Upper lobe of right lung (tissue), 1 donor: Measurements from ENCODE around the gene CLEC5A. TPM values are rescaled to one million over a fixed set of nuclear protein-coding genes. Genes with fewer than 3 reads are reported as not detected.

Experiments used
- ATAC-seq: fragments of 200-7000 bp; cut with Tn5 transposase; one replicate; pipeline ENCODE4 v1.9.1; 2020; ENCODE audit warnings: mild to moderate bottlenecking, moderate library complexity
- DNase-seq: peaks from one replicate; pipeline ENCODE4 v3.0.0-alpha.2; 2020
- H3K27ac ChIP-seq: fragments of 200-600 bp; one replicate; pipeline ENCODE4 v1.8.0; 2022
- H3K27me3 ChIP-seq: fragments of 200-600 bp; one replicate; pipeline ENCODE4 v1.8.0; 2022; ENCODE audit warnings: mild to moderate bottlenecking
- H3K36me3 ChIP-seq: fragments of 200-600 bp; one replicate; pipeline ENCODE4 v1.8.0; 2022
- H3K4me1 ChIP-seq: fragments of 200-600 bp; one replicate; pipeline ENCODE4 v1.8.0; 2022
- H3K4me3 ChIP-seq: fragments of 200-600 bp; one replicate; pipeline ENCODE4 v1.8.0; 2022; ENCODE audit warnings: mild to moderate bottlenecking
- H3K9me3 ChIP-seq: fragments of 200-600 bp; one replicate; pipeline ENCODE4 v1.8.0; 2022
- intact Hi-C: fragments of 100-400 bp; cut with DNase I; formaldehyde crosslinking; loops from one replicate; pipeline ENCODE4 v1.11.0; 2022
- total RNA-seq: library from RNA; stranded (reverse); fragmentation: NEBNext Ultra II Directional; extraction: Animal tissue kit (Norgen Biotek cat#: 25700); gene quantifications from one replicate; pipeline ENCODE4 v1.2.1, GENCODE V29; 2021
- TF ChIP-seq, protein P1 (sequence below): fragments of 200-600 bp; IDR thresholded peaks from one replicate; pipeline ENCODE4 v1.8.0; 2022; ENCODE audit warnings: antibody characterized with exemption
- donor health status: DM: no; HTN: yes; CAD: no; lungs with severe emphysema.

CLEC5A gene
- total RNA-seq, 1 donor from 2014 or later: 10.6 TPM

DNA sequence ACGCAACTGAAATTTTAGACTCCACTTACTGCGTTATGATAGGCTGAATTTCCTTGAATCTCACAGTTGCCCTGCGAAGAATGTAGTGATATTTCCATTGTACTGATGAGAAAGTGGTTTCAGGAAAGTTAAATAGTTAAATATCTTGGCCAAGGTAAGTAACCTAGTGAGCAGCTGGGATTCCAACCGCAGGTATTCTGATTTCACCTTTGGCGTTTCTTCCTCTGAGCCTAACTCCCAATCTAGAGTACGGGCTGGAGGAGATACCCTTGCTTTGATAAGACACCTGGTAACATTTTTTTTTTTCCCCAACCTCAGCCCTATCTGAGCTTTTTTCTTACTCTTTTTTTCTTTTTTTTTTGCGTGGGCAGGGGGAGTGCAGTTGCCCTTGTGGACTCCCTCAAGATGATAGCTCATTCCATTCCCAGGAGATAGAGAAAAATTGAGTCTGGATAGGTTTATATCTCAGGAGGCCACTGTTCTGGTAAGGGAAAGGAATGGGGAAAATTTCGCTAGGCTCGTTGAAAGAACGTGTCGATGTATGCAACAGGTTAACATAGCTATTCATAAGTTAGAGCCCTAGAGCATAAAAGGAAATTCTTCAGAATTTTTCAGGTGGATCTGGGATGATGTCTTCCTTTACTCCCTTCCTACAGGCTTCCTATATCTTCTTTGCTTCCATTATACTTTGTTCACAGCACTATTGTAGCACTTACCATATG lies 29.9 kb upstream of the CLEC5A start:
- Histone ChIP-seq H3K9me3 (no peaks in the 10 kb centered on the region), H3K4me3 (no peak overlapping the region), H3K27me3 (no peaks in the 10 kb centered on the region), H3K36me3 (no peaks in the 10 kb centered on the region), H3K27ac (no peak overlapping the region), H3K4me1 (peaks cover 6% of the 10 kb centered on the region)
- DNase-seq: no peak
- intact Hi-C loops: no loop called here
- TF ChIP-seq, protein P1, sequence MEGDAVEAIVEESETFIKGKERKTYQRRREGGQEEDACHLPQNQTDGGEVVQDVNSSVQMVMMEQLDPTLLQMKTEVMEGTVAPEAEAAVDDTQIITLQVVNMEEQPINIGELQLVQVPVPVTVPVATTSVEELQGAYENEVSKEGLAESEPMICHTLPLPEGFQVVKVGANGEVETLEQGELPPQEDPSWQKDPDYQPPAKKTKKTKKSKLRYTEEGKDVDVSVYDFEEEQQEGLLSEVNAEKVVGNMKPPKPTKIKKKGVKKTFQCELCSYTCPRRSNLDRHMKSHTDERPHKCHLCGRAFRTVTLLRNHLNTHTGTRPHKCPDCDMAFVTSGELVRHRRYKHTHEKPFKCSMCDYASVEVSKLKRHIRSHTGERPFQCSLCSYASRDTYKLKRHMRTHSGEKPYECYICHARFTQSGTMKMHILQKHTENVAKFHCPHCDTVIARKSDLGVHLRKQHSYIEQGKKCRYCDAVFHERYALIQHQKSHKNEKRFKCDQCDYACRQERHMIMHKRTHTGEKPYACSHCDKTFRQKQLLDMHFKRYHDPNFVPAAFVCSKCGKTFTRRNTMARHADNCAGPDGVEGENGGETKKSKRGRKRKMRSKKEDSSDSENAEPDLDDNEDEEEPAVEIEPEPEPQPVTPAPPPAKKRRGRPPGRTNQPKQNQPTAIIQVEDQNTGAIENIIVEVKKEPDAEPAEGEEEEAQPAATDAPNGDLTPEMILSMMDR: no peak
- no peak for ATAC-seq

DNA sequence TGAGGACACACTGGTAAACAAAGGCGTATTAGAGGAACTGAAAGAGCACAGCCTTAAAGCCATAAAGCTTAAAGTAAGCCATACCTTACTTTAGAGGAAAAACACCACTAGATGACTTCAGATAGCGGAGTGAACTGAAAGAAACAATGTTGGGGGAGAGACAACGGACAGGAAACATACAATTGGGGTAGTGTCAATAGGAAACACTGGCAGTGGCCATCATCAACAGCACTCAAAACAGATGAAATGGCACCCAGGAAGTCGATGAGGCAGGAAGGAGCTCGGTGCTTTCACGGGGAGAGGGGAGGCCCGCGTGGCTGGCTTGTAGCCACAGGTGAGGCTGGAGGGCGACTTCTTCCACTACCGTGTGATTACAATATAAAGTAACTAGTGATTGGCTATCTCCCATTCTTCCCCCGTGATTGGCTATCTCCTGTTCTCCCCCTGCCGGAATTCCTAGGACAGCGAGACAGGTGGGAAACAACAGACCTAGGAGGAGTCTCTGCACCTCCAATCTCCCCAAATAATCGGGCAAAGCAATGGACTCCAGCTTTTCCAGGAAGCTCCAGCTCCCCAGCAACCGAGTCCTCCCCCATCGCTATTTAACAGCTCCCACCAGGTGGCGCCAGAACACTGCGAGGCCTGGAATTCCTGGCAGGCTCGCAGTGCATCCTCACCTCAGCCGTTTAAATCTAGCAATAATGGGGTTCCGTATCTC lies 29.2 kb upstream of the CLEC5A start:
- H3K9me3 ChIP-seq: no peaks in the 10 kb centered on the region
- peak overlapping the region; percentile 28 for H3K4me3 ChIP-seq

DNA sequence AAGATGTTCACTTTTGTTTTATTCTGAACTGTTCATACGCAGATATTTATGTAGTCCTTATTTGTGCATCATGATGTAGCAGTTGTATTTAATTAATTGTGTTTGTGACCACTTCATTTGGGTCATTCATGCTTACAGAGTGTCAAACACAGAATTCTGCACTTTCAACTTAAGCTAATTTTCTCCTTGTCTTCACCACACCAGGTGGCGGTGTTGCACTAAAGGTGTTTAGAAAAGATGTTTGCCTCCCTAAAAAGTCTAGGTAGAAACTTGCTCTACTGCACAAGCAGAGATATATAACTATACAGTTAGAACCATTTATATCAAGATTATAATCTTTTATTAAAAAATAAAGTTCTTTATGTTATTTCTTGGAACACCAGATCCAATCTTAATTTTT lies 28.1 kb upstream of the CLEC5A start:
- no peak for DNase-seq
- intact Hi-C loops: no loop called here
- TF ChIP-seq, protein P1: no peak

More for the DNA sequence above, 29.2 kb upstream of the CLEC5A start:
- H3K27ac ChIP-seq: no peak overlapping the region
- intact Hi-C loops: no loop called here
- peak; percentile 87 for DNase-seq
- peak; percentile 97 for ATAC-seq
- no peaks in the 10 kb centered on the region for H3K27me3 ChIP-seq
- TF ChIP-seq, protein P1: peak; percentile 76
- peaks cover 6% of the 10 kb centered on the region for H3K4me1 ChIP-seq
- no peaks in the 10 kb centered on the region for H3K36me3 ChIP-seq

DNA sequence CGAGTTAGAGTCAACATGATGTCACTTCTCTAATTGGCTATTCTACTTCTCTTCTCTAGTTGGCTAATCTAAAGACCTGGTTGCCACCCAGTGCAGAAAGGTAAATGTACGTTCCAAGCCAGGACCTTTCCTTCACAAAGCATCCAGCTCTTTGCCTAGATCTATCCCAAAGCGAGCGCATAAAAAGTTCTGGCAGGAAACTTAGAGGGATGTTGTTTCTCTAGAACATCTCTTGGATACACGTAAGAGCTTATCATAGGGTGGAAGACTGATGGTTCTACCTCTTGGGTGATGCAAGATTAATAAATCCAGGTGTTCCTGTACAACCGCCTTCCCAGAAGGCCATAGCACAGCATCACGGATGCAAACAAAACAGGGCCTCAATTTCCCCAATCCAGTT lies 26.9 kb upstream of the CLEC5A start, which contains the start of gene TAS2R38:
Gene TAS2R38 (minus strand): TSS at position 101 of the 400 bp plus-strand sequence. CDS start 84 bp downstream, at position 17.
- Histone ChIP-seq H3K9me3 (no peaks in the 10 kb centered on the region), H3K27me3 (no peaks in the 10 kb centered on the region), H3K4me1 (peaks cover 6% of the 10 kb centered on the region), H3K4me3 (no peak within 1 kb of the TSS), H3K27ac (no peak within 1 kb of the TSS), H3K36me3 (no peaks in the 10 kb centered on the region)
- TF ChIP-seq, protein P1: no peak
- ATAC-seq: no peak
- DNase-seq: no peak
- intact Hi-C loops: no loop called here

More for the DNA sequence above, 28.1 kb upstream of the CLEC5A start:
- no peak for ATAC-seq
- no peak overlapping the region for H3K4me3 ChIP-seq
- peaks cover 6% of the 10 kb centered on the region for H3K4me1 ChIP-seq
- no peaks in the 10 kb centered on the region for H3K9me3 ChIP-seq
- no peaks in the 10 kb centered on the region for H3K36me3 ChIP-seq
- no peaks in the 10 kb centered on the region for H3K27me3 ChIP-seq
- H3K27ac ChIP-seq: no peak overlapping the region

DNA sequence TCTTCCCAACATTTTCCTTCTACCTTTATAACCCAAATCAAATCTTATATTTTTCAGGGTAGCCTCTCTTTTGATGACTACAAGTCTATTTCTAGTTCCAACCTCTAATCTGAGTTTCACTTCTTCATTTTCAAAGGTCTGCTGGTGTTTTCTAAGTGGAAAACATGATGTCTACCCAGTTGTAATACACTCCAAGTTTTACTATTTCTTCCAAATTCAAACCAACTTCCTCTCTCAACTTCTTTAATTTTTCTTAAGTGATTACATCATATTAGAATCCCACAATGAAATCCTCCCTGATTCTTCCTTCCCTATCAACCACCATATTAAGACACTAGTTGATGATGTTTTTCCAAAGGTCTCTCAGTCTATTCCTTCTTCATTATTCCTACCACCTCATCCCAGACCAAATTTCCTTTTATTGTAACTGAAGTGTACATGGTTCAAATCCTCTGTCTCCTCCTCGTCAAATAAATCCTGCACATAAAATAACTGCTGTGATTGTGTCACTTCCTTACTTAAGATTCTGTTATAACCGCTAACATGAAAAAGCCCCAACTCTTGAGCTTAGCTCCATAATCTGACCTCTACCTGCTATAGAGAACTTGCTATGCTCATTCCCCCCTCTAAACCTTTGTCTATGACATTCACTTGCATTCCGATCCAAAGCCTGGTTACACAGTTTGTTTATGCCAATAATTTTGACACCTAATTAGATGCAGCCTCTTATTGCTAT lies 14.1 kb upstream of the CLEC5A start:
- H3K36me3 ChIP-seq: no peaks in the 10 kb centered on the region
- H3K9me3 ChIP-seq: no peaks in the 10 kb centered on the region
- no peaks in the 10 kb centered on the region for H3K27me3 ChIP-seq
- no peak overlapping the region for H3K27ac ChIP-seq
- peak; percentile 74 for ATAC-seq
- DNase-seq: no peak
- TF ChIP-seq, protein P1: no peak
- H3K4me1 ChIP-seq: no peaks in the 10 kb centered on the region
- no peak overlapping the region for H3K4me3 ChIP-seq
- intact Hi-C loops: no loop called here
